RCC 7860 (cell line): ENCODE data around the gene AK5.
"Not testable (repeated sequence)": the region's sequence is repeated elsewhere in the genome, so short reads cannot be mapped to it uniquely, and the experiment has no call there.

Experiments
- DNase-seq: peaks from one replicate; pipeline ENCODE4 v3.0.0-alpha.2; 2015; ENCODE audit warnings: low spot score
- FAIRE-seq: peaks from 2 replicates; lab custom pipeline; 2012; peaks lifted over from hg19 to GRCh38; lab: Jason Lieb, UNC

The AK5 gene

GRCh38 chr1:77392486-77392885, 110.7 kb downstream of the AK5 start:
- DNase-seq (no peak), FAIRE-seq (no peak)

- DNase-seq, result peak; percentile 55
- no peak for FAIRE-seq
Observed at GRCh38 chr1:77394166-77394565, 112.3 kb downstream of the AK5 start.

- DNase-seq (no peak), FAIRE-seq (no peak)
Observed at GRCh38 chr1:77395051-77395450, 113.2 kb downstream of the AK5 start.

- DNase-seq (no peak), FAIRE-seq (no peak)
Observed at GRCh38 chr1:77398152-77398551, 116.3 kb downstream of the AK5 start.

GRCh38 chr1:77399250-77400086, 117.6 kb downstream of the AK5 start:
- FAIRE-seq (no peak), DNase-seq (no peak)

- DNase-seq, result no peak
- no peak for FAIRE-seq
Observed at GRCh38 chr1:77400781-77401180, 119.0 kb downstream of the AK5 start.

GRCh38 chr1:77401384-77401783, 119.6 kb downstream of the AK5 start:
- FAIRE-seq (no peak), DNase-seq (no peak)

GRCh38 chr1:77405186-77405585, 123.4 kb downstream of the AK5 start:
- FAIRE-seq (no peak), DNase-seq (no peak)

- no peak for DNase-seq
- no peak for FAIRE-seq
Observed at GRCh38 chr1:77406661-77407060, 124.8 kb downstream of the AK5 start.

GRCh38 chr1:77407738-77408375, 126.0 kb downstream of the AK5 start:
- no peak for FAIRE-seq

GRCh38 chr1:77408933-77409332, 127.1 kb downstream of the AK5 start:
- not testable (repeated sequence) for DNase-seq, FAIRE-seq

More at GRCh38 chr1:77407738-77408375, 126.0 kb downstream of the AK5 start:
- DNase-seq, result no peak

- FAIRE-seq (no peak), DNase-seq (peak; percentile 31)
Observed at GRCh38 chr1:77412069-77412819, 130.4 kb downstream of the AK5 start.

- no peak for DNase-seq
- FAIRE-seq, result no peak
Observed at GRCh38 chr1:77412820-77413530, 131.2 kb downstream of the AK5 start.

- DNase-seq (no peak), FAIRE-seq (no peak)
Observed at GRCh38 chr1:77413541-77414335, 131.9 kb downstream of the AK5 start.

GRCh38 chr1:77415579-77415978, 133.8 kb downstream of the AK5 start:
- DNase-seq, result no peak
- FAIRE-seq, result no peak

- peak; percentile 16 for FAIRE-seq
Observed at GRCh38 chr1:77416692-77417450, 135.1 kb downstream of the AK5 start.

GRCh38 chr1:77418055-77418454, 136.2 kb downstream of the AK5 start:
- FAIRE-seq, DNase-seq: not testable (repeated sequence)

More at GRCh38 chr1:77416692-77417450, 135.1 kb downstream of the AK5 start:
- DNase-seq, result no peak

- FAIRE-seq (no peak), DNase-seq (no peak)
Observed at GRCh38 chr1:77421504-77422233, 139.8 kb downstream of the AK5 start.

- DNase-seq, result no peak
- no peak for FAIRE-seq
Observed at GRCh38 chr1:77424236-77424635, 142.4 kb downstream of the AK5 start.
